H9 (cell line): ENCODE measurements around the gene TUBB4B. TPM values are rescaled to one million over a fixed set of nuclear protein-coding genes. Genes with fewer than 3 reads are reported as not detected.

Source experiments
- DNase-seq: peaks from one replicate; pipeline ENCODE4 v3.0.0-alpha.2; 2017
- H2AFZ ChIP-seq: one replicate; pipeline ENCODE4 v1.6.1; 2013; ENCODE audit warnings: mild to moderate bottlenecking, low read length, control low read depth, moderate library complexity
- H2AK5ac ChIP-seq: 2 replicates; pipeline ENCODE4 v1.6.1; 2013; ENCODE audit warnings: low read length, control low read depth, mixed read lengths; ENCODE audit not compliant: insufficient read length
- H2BK120ac ChIP-seq: one replicate; pipeline ENCODE4 v1.6.1; 2013; ENCODE audit warnings: low read depth, mild to moderate bottlenecking, low read length, control low read depth, inconsistent platforms; ENCODE audit not compliant: poor library complexity, severe bottlenecking
- H2BK12ac ChIP-seq: 2 replicates; pipeline ENCODE4 v1.6.1; 2013; ENCODE audit warnings: low read length, control low read depth, mixed read lengths, low read depth; ENCODE audit not compliant: insufficient read length
- H2BK15ac ChIP-seq: 2 replicates; pipeline ENCODE4 v1.6.1; 2013; ENCODE audit warnings: low read depth, low read length, control low read depth
- H2BK20ac ChIP-seq: one replicate; pipeline ENCODE4 v1.6.1; 2013; ENCODE audit warnings: low read depth, mild to moderate bottlenecking, low read length, control low read depth, inconsistent platforms; ENCODE audit not compliant: poor library complexity, severe bottlenecking
- H2BK5ac ChIP-seq: 2 replicates; pipeline ENCODE4 v1.6.1; 2013; ENCODE audit warnings: low read length, control low read depth, mixed read lengths; ENCODE audit not compliant: insufficient read length
- H3K14ac ChIP-seq: 2 replicates; pipeline ENCODE4 v1.6.1; 2013; ENCODE audit warnings: low read length, control low read depth; ENCODE audit not compliant: insufficient read depth
- H3K18ac ChIP-seq: 2 replicates; pipeline ENCODE4 v1.6.1; 2013; ENCODE audit warnings: low read depth, mild to moderate bottlenecking, mixed read lengths, low read length, control low read depth; ENCODE audit not compliant: insufficient read length
- H3K23ac ChIP-seq: 2 replicates; pipeline ENCODE4 v1.6.1; 2013; ENCODE audit warnings: low read length, control low read depth, mixed read lengths, low read depth; ENCODE audit not compliant: insufficient read length
- H3K23me2 ChIP-seq: 2 replicates; pipeline ENCODE4 v1.6.1; 2013; ENCODE audit warnings: low read depth, mild to moderate bottlenecking, mixed read lengths, low read length, control low read depth; ENCODE audit not compliant: insufficient read length, poor library complexity, severe bottlenecking
- H3K27ac ChIP-seq: 2 replicates; pipeline ENCODE4 v1.5.1; 2013; ENCODE audit warnings: low read length, control low read depth, mixed read lengths, low read depth; ENCODE audit not compliant: insufficient read length
- H3K27me3 ChIP-seq: 2 replicates; pipeline ENCODE4 v1.6.1; 2013; ENCODE audit warnings: low read length, control low read depth, inconsistent platforms; ENCODE audit not compliant: insufficient read depth
- H3K4ac ChIP-seq: 2 replicates; pipeline ENCODE4 v1.6.1; 2013; ENCODE audit warnings: low read depth, mild to moderate bottlenecking, control low read depth, inconsistent platforms, low read length, moderate library complexity
- H3K4me1 ChIP-seq: 2 replicates; pipeline ENCODE4 v1.6.1; 2013; ENCODE audit warnings: low read length, control low read depth, inconsistent platforms; ENCODE audit not compliant: insufficient read depth
- H3K4me2 ChIP-seq: 2 replicates; pipeline ENCODE4 v1.6.1; 2013; ENCODE audit warnings: low read length, control low read depth, mixed read lengths; ENCODE audit not compliant: insufficient read length, insufficient read depth
- H3K56ac ChIP-seq: 2 replicates; pipeline ENCODE4 v1.6.1; 2013; ENCODE audit warnings: low read depth, mild to moderate bottlenecking, mixed read lengths, low read length, control low read depth; ENCODE audit not compliant: insufficient read length
- H3K79me1 ChIP-seq: 2 replicates; pipeline ENCODE4 v1.6.1; 2013; ENCODE audit warnings: low read depth, mild to moderate bottlenecking, moderate library complexity, low read length, control low read depth, inconsistent platforms; ENCODE audit not compliant: insufficient read depth, poor library complexity, severe bottlenecking
- H3K79me2 ChIP-seq: 2 replicates; pipeline ENCODE4 v1.6.1; 2013; ENCODE audit warnings: low read length, control low read depth, inconsistent platforms; ENCODE audit not compliant: insufficient read depth
- H3K9ac ChIP-seq: 2 replicates; pipeline ENCODE4 v1.6.1; 2013; ENCODE audit warnings: low read length, control low read depth, mixed read lengths; ENCODE audit not compliant: insufficient read length; ENCODE audit errors: extremely low read depth
- H3K9me3 ChIP-seq: one replicate; pipeline ENCODE4 v1.6.1; 2013; ENCODE audit warnings: low read depth, low read length, inconsistent platforms; ENCODE audit not compliant: control insufficient read depth
- H3T11ph ChIP-seq: one replicate; pipeline ENCODE4 v1.6.1; 2013; ENCODE audit warnings: mild to moderate bottlenecking, low read length, control low read depth, inconsistent platforms
- H4K20me1 ChIP-seq: one replicate; pipeline ENCODE4 v1.6.1; 2013; ENCODE audit not compliant: control insufficient read depth, insufficient read length, insufficient read depth
- H4K5ac ChIP-seq: 2 replicates; pipeline ENCODE4 v1.6.1; 2013; ENCODE audit warnings: low read depth, mild to moderate bottlenecking, mixed read lengths, low read length, control low read depth; ENCODE audit not compliant: insufficient read length
- H4K8ac ChIP-seq: replicated peaks from 2 replicates; pipeline ENCODE4 v1.6.1; 2013; ENCODE audit warnings: low read length, control low read depth, mixed read lengths, low read depth; ENCODE audit not compliant: insufficient read length
- H4K91ac ChIP-seq: 2 replicates; pipeline ENCODE4 v1.6.1; 2013; ENCODE audit warnings: low read depth, mild to moderate bottlenecking, moderate library complexity, mixed read lengths, low read length, control low read depth; ENCODE audit not compliant: insufficient read length
- H3K27ac Mint-ChIP-seq, 3 experiments: 2 replicates in 2 of 3; 3 replicates in 1 of 3; pipeline ENCODE4 v1.8.0; 2020 to 2021; ENCODE audit warnings: mixed read lengths in 3 of 3, mild to moderate bottlenecking in 1 of 3, moderate library complexity in 1 of 3
- H3K27me3 Mint-ChIP-seq: 2 replicates; pipeline ENCODE4 v1.8.0; 2021; ENCODE audit warnings: low read depth, mild to moderate bottlenecking, moderate library complexity, mixed read lengths
- H3K36me3 Mint-ChIP-seq, 3 experiments: 2 replicates in 2 of 3; 3 replicates in 1 of 3; pipeline ENCODE4 v1.8.0; 2020 to 2021; ENCODE audit warnings: low read depth in 3 of 3, mixed read lengths in 3 of 3; ENCODE audit not compliant: insufficient read depth in 1 of 3
- H3K4me1 Mint-ChIP-seq, 2 experiments: 2 replicates each; pipeline ENCODE4 v1.8.0; 2020; ENCODE audit warnings: mixed read lengths in 2 of 2
- H3K4me3 Mint-ChIP-seq, 2 experiments: 2 replicates in 1 of 2; 3 replicates in 1 of 2; pipeline ENCODE4 v1.8.0; 2020 to 2021; ENCODE audit warnings: mild to moderate bottlenecking in 2 of 2, mixed read lengths in 2 of 2, moderate library complexity in 1 of 2
- H3K9me3 Mint-ChIP-seq, 2 experiments: 2 replicates in 1 of 2; 3 replicates in 1 of 2; pipeline ENCODE4 v1.8.0; 2020; ENCODE audit warnings: mild to moderate bottlenecking in 2 of 2, mixed read lengths in 2 of 2, moderate library complexity in 1 of 2
- WGBS: extraction: QIAGEN DNeasy Blood & Tissue Kit; methylation state at CpG from one replicate; pipeline ENCODE4 v1.1.7; 2013; ENCODE audit warnings: missing lambda C conversion rate, low lambda C conversion rate, mixed read lengths; ENCODE audit not compliant: insufficient read length; ENCODE audit errors: extremely low coverage; 5-methylcytosine and 5-hydroxymethylcytosine counted together
- total RNA-seq: library from RNA; stranded (reverse); gene quantifications from 2 replicates; pipeline ENCODE4 v1.2.1, GENCODE V29; 2021
- TF ChIP-seq, protein P1 (sequence below): fragments of 200-600 bp; sonication (generic); conservative IDR thresholded peaks from 3 replicates; pipeline ENCODE4 v1.8.0; 2021; ENCODE audit warnings: antibody characterized with exemption, mild to moderate bottlenecking

TUBB4B gene
- total RNA-seq, 1 experiment from 2014 or later: 378 TPM

DNA sequence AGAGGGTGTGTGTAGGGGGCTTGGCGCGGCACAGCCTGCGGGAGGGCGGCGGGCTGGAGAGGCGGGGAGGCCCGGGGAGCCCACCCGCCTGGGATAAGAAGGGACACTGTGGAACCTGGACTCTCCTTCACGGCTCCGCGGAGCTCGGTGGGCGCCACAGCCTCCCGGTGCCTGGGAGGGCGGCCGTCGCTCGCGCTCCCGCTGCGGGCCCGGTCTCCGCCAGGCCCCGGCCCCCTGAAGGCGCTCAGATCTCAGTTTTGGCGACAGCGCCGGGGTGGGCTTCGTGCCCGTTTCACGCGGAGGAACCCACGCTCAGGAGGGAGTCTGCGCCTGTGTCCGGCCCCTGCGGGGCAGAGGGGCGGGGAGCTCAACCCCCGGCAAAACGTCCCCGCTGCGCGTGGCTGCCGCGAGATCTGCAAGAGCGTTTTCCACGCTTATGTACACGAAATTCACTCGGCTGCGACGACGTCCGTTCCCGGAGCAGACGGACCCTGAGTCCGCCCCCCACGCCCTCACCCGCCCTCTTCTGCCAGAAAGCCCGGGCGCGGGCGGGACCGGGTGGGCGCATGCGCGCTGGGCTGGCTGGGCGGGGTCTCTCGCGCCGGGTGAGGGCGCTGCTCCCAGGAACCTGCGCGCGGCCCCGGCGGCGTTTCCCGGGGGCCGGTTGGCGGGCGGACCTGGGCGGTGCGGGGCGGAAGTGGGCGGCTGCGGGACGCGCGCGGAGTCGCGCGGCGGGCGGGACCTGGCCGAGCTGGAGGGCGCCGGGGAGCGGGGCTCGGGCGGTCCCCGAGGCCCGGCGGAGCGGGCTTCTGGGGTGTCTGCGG, 13.7 kb downstream of the TUBB4B start, which contains the start of gene NELFB:
TSS of gene NELFB (plus strand) at position 704 of the 824 bp plus-strand sequence.
- H3K9me3 ChIP-seq: no peaks in the 10 kb centered on the region
- TF ChIP-seq, protein P1, sequence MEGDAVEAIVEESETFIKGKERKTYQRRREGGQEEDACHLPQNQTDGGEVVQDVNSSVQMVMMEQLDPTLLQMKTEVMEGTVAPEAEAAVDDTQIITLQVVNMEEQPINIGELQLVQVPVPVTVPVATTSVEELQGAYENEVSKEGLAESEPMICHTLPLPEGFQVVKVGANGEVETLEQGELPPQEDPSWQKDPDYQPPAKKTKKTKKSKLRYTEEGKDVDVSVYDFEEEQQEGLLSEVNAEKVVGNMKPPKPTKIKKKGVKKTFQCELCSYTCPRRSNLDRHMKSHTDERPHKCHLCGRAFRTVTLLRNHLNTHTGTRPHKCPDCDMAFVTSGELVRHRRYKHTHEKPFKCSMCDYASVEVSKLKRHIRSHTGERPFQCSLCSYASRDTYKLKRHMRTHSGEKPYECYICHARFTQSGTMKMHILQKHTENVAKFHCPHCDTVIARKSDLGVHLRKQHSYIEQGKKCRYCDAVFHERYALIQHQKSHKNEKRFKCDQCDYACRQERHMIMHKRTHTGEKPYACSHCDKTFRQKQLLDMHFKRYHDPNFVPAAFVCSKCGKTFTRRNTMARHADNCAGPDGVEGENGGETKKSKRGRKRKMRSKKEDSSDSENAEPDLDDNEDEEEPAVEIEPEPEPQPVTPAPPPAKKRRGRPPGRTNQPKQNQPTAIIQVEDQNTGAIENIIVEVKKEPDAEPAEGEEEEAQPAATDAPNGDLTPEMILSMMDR: no peak
- H4K8ac ChIP-seq: no peak within 1 kb of the TSS
- no peak within 1 kb of the TSS for H4K5ac ChIP-seq
- peak within 1 kb of the TSS; percentile 43 for H3K9ac ChIP-seq
- Mint-ChIP-seq H3K36me3 (peaks cover 16 to 27% (median 25%) of the 10 kb centered on the region in 3 experiments; a peak in 6 of 7 replicates), H3K27me3 (peaks cover 4% of the 10 kb centered on the region), H3K4me3 (peak within 1 kb of the TSS; percentile 84 to 91), H3K9me3 (no peaks in the 10 kb centered on the region; a peak in 1 of 5 replicates), H3K4me1 (peaks cover 8 to 19% of the 10 kb centered on the region in 2 experiments), H3K27ac (peak within 1 kb of the TSS in 1 of 3 experiments; percentile 18; a peak in 3 of 7 replicates)
- peaks cover 5% of the 10 kb centered on the region for H3K79me1 ChIP-seq
- no peaks in the 10 kb centered on the region for H4K20me1 ChIP-seq
- no peaks in the 10 kb centered on the region for H3K4me1 ChIP-seq
- H3K27ac ChIP-seq: no peak within 1 kb of the TSS
- H3K23ac ChIP-seq: no peak within 1 kb of the TSS
- no peak within 1 kb of the TSS for H2BK12ac ChIP-seq
- no peak within 1 kb of the TSS for H2BK15ac ChIP-seq
- no peak within 1 kb of the TSS for H3K18ac ChIP-seq
- H3K56ac ChIP-seq: no peak within 1 kb of the TSS
- H3K23me2 ChIP-seq: peaks cover 14% of the 10 kb centered on the region
- no peak within 1 kb of the TSS for H2BK20ac ChIP-seq
- peaks cover 6% of the 10 kb centered on the region; the same call in 1 of the 2 replicates for H3K79me2 ChIP-seq
- H4K91ac ChIP-seq: no peak within 1 kb of the TSS
- no peak within 1 kb of the TSS for H3K4ac ChIP-seq
- H3K4me2 ChIP-seq: peak within 1 kb of the TSS; percentile 68
- H3K27me3 ChIP-seq: no peaks in the 10 kb centered on the region
- no peak within 1 kb of the TSS for H2AFZ ChIP-seq
- H3K14ac ChIP-seq: peak within 1 kb of the TSS; percentile 26
- no peak within 1 kb of the TSS for H2BK120ac ChIP-seq
- H3T11ph ChIP-seq: no peak within 1 kb of the TSS
- WGBS: no CpG with 5 or more reads among the region's 105 CpGs
- peak; percentile 90 for DNase-seq
- no peak within 1 kb of the TSS for H2AK5ac ChIP-seq
- H2BK5ac ChIP-seq: no peak within 1 kb of the TSS
